DND-41 (cell line): Measurements from ENCODE around the gene MELTF.

ENCODE experiments used
- ATAC-seq: fragments of 200-7000 bp; cut with Tn5 transposase; 3 replicates; pipeline ENCODE4 v1.9.1; 2021; ENCODE audit warnings: low read depth; ENCODE audit not compliant: insufficient read depth
- DNase-seq: peaks from one replicate; pipeline ENCODE4 v3.0.0-alpha.2; 2020
- H2AFZ ChIP-seq: 2 replicates; pipeline ENCODE4 v1.6.0; 2012; ENCODE audit warnings: low read depth, low read length
- H3K27ac ChIP-seq: 2 replicates; pipeline ENCODE4 v1.5.1; 2012; ENCODE audit warnings: low read length, inconsistent platforms
- H3K27me3 ChIP-seq: fragments of 200-600 bp; sonication (generic); 2 replicates; pipeline ENCODE4 v1.6.0; 2012; ENCODE audit warnings: low read length, mild to moderate bottlenecking, inconsistent platforms; ENCODE audit not compliant: insufficient read depth, poor library complexity
- H3K36me3 ChIP-seq: 2 replicates; pipeline ENCODE4 v1.5.1; 2012; ENCODE audit warnings: low read length, inconsistent platforms; ENCODE audit not compliant: insufficient read depth
- H3K4me1 ChIP-seq: 2 replicates; pipeline ENCODE4 v1.5.1; 2012; ENCODE audit warnings: mild to moderate bottlenecking, low read length; ENCODE audit not compliant: insufficient read depth
- H3K4me2 ChIP-seq: 2 replicates; pipeline ENCODE4 v1.6.0; 2012; ENCODE audit warnings: mild to moderate bottlenecking, moderate library complexity, low read length, inconsistent platforms; ENCODE audit not compliant: insufficient read depth
- H3K4me3 ChIP-seq, 2 experiments: fragments of 200-600 bp in 1 of 2; shearing (Covaris generic) in 1 of 2; 2 replicates each; pipeline ENCODE4 v1.5.1; 2012 to 2016; ENCODE audit warnings: inconsistent platforms in 2 of 2, low read length in 2 of 2, mild to moderate bottlenecking in 2 of 2, low read depth in 1 of 2, moderate library complexity in 1 of 2
- H3K79me2 ChIP-seq: 2 replicates; pipeline ENCODE4 v1.6.0; 2012; ENCODE audit warnings: low read length, inconsistent platforms; ENCODE audit not compliant: insufficient read depth
- H3K9ac ChIP-seq: 2 replicates; pipeline ENCODE4 v1.6.0; 2012; ENCODE audit warnings: low read depth, mild to moderate bottlenecking, inconsistent platforms, low read length, moderate library complexity
- H3K9me3 ChIP-seq: 2 replicates; pipeline ENCODE4 v1.5.1; 2012; ENCODE audit warnings: low read length, moderate library complexity, mild to moderate bottlenecking, inconsistent platforms; ENCODE audit not compliant: insufficient read depth, severe bottlenecking
- H4K20me1 ChIP-seq: 2 replicates; pipeline ENCODE4 v1.6.0; 2012; ENCODE audit warnings: low read length; ENCODE audit not compliant: insufficient read depth
- CTCF ChIP-seq: IDR thresholded peaks from 2 replicates; pipeline ENCODE4 v1.5.1; 2012; ENCODE audit warnings: borderline replicate concordance, low read length, moderate library complexity, mild to moderate bottlenecking; ENCODE audit not compliant: poor library complexity, severe bottlenecking; ENCODE audit errors: extremely low read depth
- EZH2 ChIP-seq: IDR thresholded peaks from 3 replicates; pipeline ENCODE4 v1.6.1; 2012; ENCODE audit warnings: borderline replicate concordance, low read depth, mild to moderate bottlenecking, moderate library complexity, low read length, inconsistent platforms; ENCODE audit not compliant: severe bottlenecking

MELTF gene

GRCh38 chr3:196995027-196995426, 34.6 kb downstream of the MELTF start:
- Histone ChIP-seq H3K9me3 (no peaks in the 10 kb centered on the region), H3K4me1 (no peaks in the 10 kb centered on the region), H3K9ac (no peak overlapping the region), H4K20me1 (no peaks in the 10 kb centered on the region), H3K4me3 (no peak overlapping the region), H3K27me3 (no peaks in the 10 kb centered on the region), H3K4me2 (no peak overlapping the region), H3K27ac (no peak overlapping the region), H2AFZ (no peak overlapping the region), H3K79me2 (no peaks in the 10 kb centered on the region), H3K36me3 (no peaks in the 10 kb centered on the region)
- ATAC-seq (no peak), DNase-seq (no peak)
- no peak for TF ChIP-seq EZH2
- no peak for TF ChIP-seq CTCF

- no peaks in the 10 kb centered on the region for H3K79me2 ChIP-seq
- H3K9ac ChIP-seq, result no peak overlapping the region
- no peak for ATAC-seq
- H3K27ac ChIP-seq, result no peak overlapping the region
- H3K36me3 ChIP-seq, result no peaks in the 10 kb centered on the region
- no peak overlapping the region for H3K4me2 ChIP-seq
- H3K27me3 ChIP-seq, result no peaks in the 10 kb centered on the region
- H3K9me3 ChIP-seq, result no peaks in the 10 kb centered on the region
- H2AFZ ChIP-seq, result no peak overlapping the region
- no peak overlapping the region for H3K4me3 ChIP-seq
- TF ChIP-seq EZH2 (no peak), CTCF (no peak)
- no peak for DNase-seq
- no peaks in the 10 kb centered on the region for H3K4me1 ChIP-seq
- no peaks in the 10 kb centered on the region for H4K20me1 ChIP-seq
Measured at GRCh38 chr3:196994056-196994455, 35.6 kb downstream of the MELTF start.

- ATAC-seq, result no peak
Measured at GRCh38 chr3:196992461-196993065, 37.1 kb downstream of the MELTF start.

More at GRCh38 chr3:196992461-196993065, 37.1 kb downstream of the MELTF start:
- no peaks in the 10 kb centered on the region for H3K27me3 ChIP-seq
- H3K4me3 ChIP-seq, result no peak overlapping the region
- no peak overlapping the region for H3K9ac ChIP-seq
- no peak overlapping the region for H3K27ac ChIP-seq
- no peak for TF ChIP-seq CTCF
- H3K4me2 ChIP-seq, result no peak overlapping the region
- H3K9me3 ChIP-seq, result no peaks in the 10 kb centered on the region
- no peaks in the 10 kb centered on the region for H3K4me1 ChIP-seq
- no peaks in the 10 kb centered on the region for H3K36me3 ChIP-seq
- H2AFZ ChIP-seq, result no peak overlapping the region
- no peaks in the 10 kb centered on the region for H3K79me2 ChIP-seq
- no peaks in the 10 kb centered on the region for H4K20me1 ChIP-seq
- DNase-seq, result no peak
